GM18517 (cell line): Measurements from ENCODE around the gene MUC6.

Source experiments
- ATAC-seq: cut with Tn5 transposase; IDR thresholded peaks from one replicate; pipeline ENCODE4 v1.9.1; 2021; ENCODE audit warnings: mild to moderate bottlenecking, moderate library complexity; ENCODE audit not compliant: unreplicated experiment

The MUC6 gene

DNA sequence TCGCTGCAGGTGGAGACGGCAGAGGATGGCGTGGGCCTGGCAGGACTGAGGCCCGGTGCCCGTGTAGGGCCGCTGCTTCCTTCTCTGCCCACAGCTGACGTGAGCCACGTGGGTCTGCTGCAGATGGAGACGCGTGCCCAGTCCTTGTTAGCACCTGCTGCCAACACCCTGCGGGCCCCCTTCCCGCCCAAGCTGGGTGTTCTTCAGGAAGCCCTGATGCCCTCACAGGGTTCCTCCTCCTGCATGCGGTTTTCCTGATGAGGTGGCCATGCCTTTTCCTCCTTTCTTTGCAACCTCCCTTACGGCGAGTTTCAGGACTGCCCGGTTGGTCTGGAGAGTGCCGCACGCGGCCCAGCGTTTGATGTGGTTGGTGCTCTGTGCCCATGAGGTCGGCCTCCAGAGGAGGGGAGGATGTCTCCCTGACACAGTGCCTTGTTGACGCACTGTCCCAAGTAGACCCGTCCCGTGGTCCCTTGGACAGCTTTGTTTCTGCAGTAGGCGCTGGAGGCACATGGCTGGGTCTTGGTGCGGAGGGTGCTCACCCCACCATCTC lies 66.1 kb downstream of the MUC6 start:
- no peak for ATAC-seq

DNA sequence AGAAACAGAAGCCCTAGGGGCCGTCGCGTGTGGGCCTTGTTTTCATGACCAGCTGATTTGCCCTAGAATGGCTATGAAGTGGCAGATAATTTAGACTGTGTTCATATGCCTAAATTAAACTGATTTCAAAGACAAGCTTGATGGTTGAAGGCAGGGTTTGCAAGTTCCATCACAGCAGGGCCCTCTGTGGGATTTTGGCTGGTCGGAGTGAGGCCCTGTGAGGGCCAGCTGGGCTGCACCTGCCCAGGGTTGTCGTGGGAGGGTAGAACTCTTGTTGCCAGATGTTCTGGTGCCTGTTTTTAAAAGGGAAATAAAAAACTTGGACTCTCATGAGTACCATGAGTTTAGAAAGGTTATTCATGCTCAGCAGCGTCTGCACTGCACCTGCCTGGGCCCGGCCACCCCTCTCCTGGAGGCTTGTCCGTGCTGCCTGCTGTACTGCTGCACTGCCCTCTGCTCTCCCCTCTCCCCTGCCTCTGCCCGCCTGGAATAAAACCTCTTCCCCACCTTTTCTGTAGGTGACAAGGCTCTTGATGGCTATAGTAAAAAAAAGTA lies 66.8 kb downstream of the MUC6 start:
- ATAC-seq, result no peak

DNA sequence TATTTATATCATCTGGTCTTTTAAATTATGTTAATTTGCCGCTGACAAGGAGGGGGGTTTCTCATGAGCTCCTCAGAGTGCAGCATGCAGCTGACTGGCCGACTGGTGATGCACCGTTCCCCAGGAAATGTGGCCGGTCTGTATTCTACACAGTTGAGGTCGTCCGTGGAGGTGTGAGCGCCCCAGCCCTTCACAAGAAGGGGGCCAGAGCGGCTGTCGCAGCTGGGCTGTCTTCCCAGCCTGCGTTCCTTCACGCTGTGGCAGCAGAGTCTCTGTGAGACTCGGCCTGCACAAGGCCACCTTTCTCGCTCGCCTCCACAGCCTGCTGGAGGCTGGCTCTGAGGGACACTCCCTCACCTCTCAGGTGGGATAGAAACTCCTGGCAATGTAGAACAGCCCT lies 67.7 kb downstream of the MUC6 start:
- ATAC-seq, result no peak

GRCh38 chr11:967995-968751 lies 68.3 kb downstream of the MUC6 start:
- no peak for ATAC-seq

GRCh38 chr11:965206-965775 lies 71.2 kb downstream of the MUC6 start:
- no peak for ATAC-seq

GRCh38 chr11:963852-964251 lies 72.7 kb downstream of the MUC6 start:
- no peak for ATAC-seq
